ENCODE results near the gene B4GALT1.

DNA sequence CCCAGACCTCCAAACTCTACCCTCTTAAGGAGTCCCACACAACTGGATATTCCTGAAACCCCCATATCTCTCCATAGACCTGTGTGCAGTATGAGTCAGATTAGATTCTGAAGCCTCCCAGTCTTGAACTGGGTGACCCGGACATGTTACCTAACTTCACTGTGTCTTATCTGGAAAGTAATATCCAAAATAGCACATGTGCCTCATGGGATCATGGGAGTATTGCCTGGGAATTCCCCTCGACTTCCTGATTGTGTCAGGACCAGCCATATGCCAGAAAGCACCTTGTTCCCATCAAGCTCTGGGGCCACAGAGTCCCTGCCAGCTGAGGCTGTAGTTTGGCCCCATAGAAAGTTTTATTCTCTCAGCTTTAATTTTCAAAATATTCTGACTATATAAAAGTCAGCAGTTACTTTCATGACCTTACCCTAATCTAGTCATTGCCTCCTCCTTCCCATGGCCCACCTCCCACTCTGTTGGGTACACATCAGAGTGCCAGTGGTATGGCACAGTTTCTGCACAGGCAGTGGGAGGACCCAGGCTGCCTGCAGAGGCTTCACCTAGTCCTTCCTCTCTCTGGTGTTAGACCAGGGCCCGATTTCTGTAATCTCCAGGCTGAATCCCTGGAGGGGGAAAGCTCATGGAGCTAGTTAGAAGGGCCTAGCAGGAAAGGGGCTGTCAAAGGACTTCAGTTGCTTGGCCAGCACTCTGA is 19.5 kb upstream of the B4GALT1 start:
- TF ChIP-seq, protein P1, sequence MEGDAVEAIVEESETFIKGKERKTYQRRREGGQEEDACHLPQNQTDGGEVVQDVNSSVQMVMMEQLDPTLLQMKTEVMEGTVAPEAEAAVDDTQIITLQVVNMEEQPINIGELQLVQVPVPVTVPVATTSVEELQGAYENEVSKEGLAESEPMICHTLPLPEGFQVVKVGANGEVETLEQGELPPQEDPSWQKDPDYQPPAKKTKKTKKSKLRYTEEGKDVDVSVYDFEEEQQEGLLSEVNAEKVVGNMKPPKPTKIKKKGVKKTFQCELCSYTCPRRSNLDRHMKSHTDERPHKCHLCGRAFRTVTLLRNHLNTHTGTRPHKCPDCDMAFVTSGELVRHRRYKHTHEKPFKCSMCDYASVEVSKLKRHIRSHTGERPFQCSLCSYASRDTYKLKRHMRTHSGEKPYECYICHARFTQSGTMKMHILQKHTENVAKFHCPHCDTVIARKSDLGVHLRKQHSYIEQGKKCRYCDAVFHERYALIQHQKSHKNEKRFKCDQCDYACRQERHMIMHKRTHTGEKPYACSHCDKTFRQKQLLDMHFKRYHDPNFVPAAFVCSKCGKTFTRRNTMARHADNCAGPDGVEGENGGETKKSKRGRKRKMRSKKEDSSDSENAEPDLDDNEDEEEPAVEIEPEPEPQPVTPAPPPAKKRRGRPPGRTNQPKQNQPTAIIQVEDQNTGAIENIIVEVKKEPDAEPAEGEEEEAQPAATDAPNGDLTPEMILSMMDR (IDR thresholded peaks at IDR 0.05), result no peak
- no peak for TF ChIP-seq ZFX (IDR thresholded peaks at IDR 0.05; ENCODE audit: borderline replicate concordance)

Measured in 22Rv1 (cell line).